Measurements from ENCODE around the gene BRD4. TPM values are rescaled to one million over a fixed set of nuclear protein-coding genes. Genes with fewer than 3 reads are reported as not detected.

Gene BRD4
- total and polyA plus RNA-seq, 4 experiments from 2014 or later = 4.2 to 152 (median 98.4) TPM

DNA sequence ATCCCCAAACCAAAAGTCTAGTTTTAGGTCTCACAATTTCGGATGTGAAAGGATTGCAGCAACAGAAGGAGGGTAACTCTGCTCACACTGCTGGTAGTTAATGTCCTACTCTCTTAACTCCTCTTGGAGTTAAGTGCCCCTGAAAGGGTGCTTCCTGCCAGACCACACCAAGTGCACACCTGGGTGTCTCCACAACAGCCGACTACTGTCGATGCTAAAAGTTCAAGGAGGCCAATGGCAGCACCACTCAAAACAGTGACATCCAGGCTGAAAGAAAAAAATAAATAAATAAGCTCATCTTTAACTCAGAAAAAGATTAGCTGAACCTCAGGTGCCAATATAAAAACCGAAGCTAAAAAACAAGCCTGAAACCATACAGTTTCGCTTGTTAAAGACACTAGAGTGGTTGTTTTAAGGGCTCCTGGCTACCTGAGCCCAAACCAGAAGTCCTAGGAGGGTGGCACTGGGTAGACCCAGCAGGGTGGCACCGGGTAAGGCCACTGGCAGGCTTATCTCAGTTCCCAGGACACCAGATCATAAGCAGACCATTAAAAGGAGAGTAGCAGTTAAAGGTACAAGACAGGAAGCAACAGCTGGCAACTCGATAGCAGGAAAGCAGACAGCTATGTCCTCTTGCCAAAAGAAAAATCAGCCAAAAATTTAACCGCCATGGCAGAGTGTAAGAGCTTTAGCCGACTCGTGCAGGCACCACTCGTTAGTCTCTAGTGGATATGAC is 39.3 kb downstream of the BRD4 start:
- no peaks in the 10 kb centered on the region for H3K9me3 Mint-ChIP-seq
- no peaks in the 10 kb centered on the region for H3K9me3 ChIP-seq (ENCODE audit: control insufficient read depth in 1 of 2, low read length in 2 of 2)
- peak overlapping the region; percentile 25 to 92 (median 76) for H3K27ac Mint-ChIP-seq
- H3K27me3 Mint-ChIP-seq = no peaks in the 10 kb centered on the region
- peaks cover 96% of the 10 kb centered on the region for H3K4me1 ChIP-seq (ENCODE audit: insufficient read depth, low read length)
- DNase-seq = no peak
- H3K36me3 Mint-ChIP-seq = peaks cover 4 to 17% of the 10 kb centered on the region in 2 donors
- no peaks in the 10 kb centered on the region for H3K36me3 ChIP-seq (ENCODE audit: insufficient read depth, low read length)
- intact Hi-C loops (cut with micrococcal nuclease) = loop anchor here (5.0 kb wide), 1 partner anchor 39 kb away; the partner anchor contains the start of gene BRD4
- peak overlapping the region in 7 of 8 donors; percentile 61 to 92 (median 83) for H3K4me3 Mint-ChIP-seq
- ChIA-PET POLR2A (ENCODE audit: partially characterized antibody) (interaction anchor here (0.7 to 4.0 kb wide), 6 partner anchors 10 to 126 kb away, joined by 3 to 18 read pairs (median 3); partner anchors contain the start of genes AKAP8 and AKAP8L), CTCF (ENCODE audit: partially characterized antibody) (interaction anchor here (0.7 kb wide), 1 partner anchor 9 kb away, joined by 3 read pairs; no protein-coding TSS in a partner anchor)
- no peak overlapping the region for H3K4me3 ChIP-seq (ENCODE audit: low read length in 2 of 2)
- H3K27me3 ChIP-seq (ENCODE audit: insufficient read depth, low read length) = no peaks in the 10 kb centered on the region
- H3K4me1 Mint-ChIP-seq = peaks cover 82 to 100% (median 95%) of the 10 kb centered on the region in 4 donors
- H3K27ac ChIP-seq (ENCODE audit: low read depth, low read length) = no peak overlapping the region

DNA sequence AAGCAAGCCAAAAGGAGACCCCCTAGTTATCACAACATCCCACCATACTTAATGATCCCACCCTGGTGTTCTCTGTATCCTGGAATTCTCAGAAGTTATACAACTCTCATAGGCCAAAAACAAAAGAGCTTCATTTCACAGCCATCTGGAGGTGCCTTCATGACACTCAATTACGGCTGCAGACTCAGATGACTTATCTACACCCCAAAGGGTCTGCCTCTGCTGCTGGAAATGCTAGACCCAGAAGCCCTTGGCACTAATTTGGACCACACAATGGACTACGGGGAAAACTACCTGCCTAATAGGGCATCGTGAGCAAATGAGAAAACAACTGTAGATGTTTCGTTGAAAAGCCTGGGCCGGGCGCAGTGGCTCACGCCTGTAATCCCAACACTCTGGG is 40.2 kb downstream of the BRD4 start:
- Mint-ChIP-seq H3K27ac (peak overlapping the region in 5 of 7 donors; percentile 8 to 84 (median 25)), H3K9me3 (no peaks in the 10 kb centered on the region), H3K4me3 (peak overlapping the region; percentile 3 to 87 (median 52)), H3K4me1 (peaks cover 80 to 100% (median 94%) of the 10 kb centered on the region in 4 donors), H3K27me3 (no peaks in the 10 kb centered on the region), H3K36me3 (peaks cover 4 to 15% of the 10 kb centered on the region in 2 donors)
- ChIA-PET POLR2A (ENCODE audit: partially characterized antibody) (interaction anchor here (0.9 to 4.0 kb wide), 4 partner anchors 14 to 126 kb away, joined by 3 to 18 read pairs (median 3); partner anchors contain the start of genes AKAP8 and AKAP8L), CTCF (ENCODE audit: partially characterized antibody) (interaction anchor here (1.1 kb wide), 1 partner anchor 9 kb away, joined by 3 read pairs; no protein-coding TSS in a partner anchor)
- intact Hi-C loops (cut with micrococcal nuclease) = loop anchor here (5.0 kb wide), 1 partner anchor 40 kb away; the partner anchor contains the start of gene BRD4
- Histone ChIP-seq H3K4me1 (ENCODE audit: insufficient read depth, low read length) (peaks cover 96% of the 10 kb centered on the region), H3K9me3 (ENCODE audit: control insufficient read depth in 1 of 2, low read length in 2 of 2) (no peaks in the 10 kb centered on the region), H3K27ac (ENCODE audit: low read depth, low read length) (no peak overlapping the region), H3K27me3 (ENCODE audit: insufficient read depth, low read length) (no peaks in the 10 kb centered on the region), H3K4me3 (ENCODE audit: low read length in 2 of 2) (peak overlapping the region in 1 of 2 donors; percentile 25), H3K36me3 (ENCODE audit: insufficient read depth, low read length) (no peaks in the 10 kb centered on the region)
- DNase-seq = no peak

DNA sequence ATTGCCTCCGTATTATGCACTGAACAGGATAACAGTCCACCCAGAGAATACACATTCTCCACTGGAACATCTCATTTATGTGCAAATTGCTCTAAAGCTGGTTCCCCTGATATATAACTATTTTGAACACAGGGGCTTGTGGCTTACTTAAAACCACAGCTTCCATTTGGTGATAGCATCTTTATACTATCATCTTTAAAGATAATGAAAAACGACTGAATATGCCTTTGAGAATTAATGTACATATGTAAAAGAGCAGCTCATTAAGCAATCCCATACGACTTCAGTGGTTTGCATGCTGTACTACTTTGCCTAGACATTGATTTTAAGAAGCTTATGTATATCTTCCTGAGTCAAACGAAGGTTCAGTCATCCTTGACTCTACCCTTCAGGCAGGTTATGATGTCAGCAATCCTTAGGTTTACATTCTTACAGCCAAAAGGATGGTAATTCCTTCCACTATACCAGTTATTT is 40.8 kb downstream of the BRD4 start:
- peaks cover 4 to 10% of the 10 kb centered on the region in 2 donors for H3K36me3 Mint-ChIP-seq
- Histone ChIP-seq H3K27me3 (ENCODE audit: insufficient read depth, low read length) (no peaks in the 10 kb centered on the region), H3K36me3 (ENCODE audit: insufficient read depth, low read length) (no peaks in the 10 kb centered on the region), H3K4me1 (ENCODE audit: insufficient read depth, low read length) (peaks cover 96% of the 10 kb centered on the region), H3K27ac (ENCODE audit: low read depth, low read length) (no peak overlapping the region), H3K4me3 (ENCODE audit: low read length in 2 of 2) (peak overlapping the region in 1 of 2 donors; percentile 25), H3K9me3 (ENCODE audit: control insufficient read depth in 1 of 2, low read length in 2 of 2) (no peaks in the 10 kb centered on the region)
- no peaks in the 10 kb centered on the region for H3K27me3 Mint-ChIP-seq
- peaks cover 78 to 100% (median 92%) of the 10 kb centered on the region in 4 donors for H3K4me1 Mint-ChIP-seq
- H3K27ac Mint-ChIP-seq = peak overlapping the region in 4 of 7 donors; percentile 20 to 84 (median 64)
- POLR2A ChIA-PET (ENCODE audit: partially characterized antibody) = interaction anchor here (0.9 to 4.0 kb wide), 4 partner anchors 15 to 127 kb away, joined by 3 to 18 read pairs (median 3); partner anchors contain the start of genes AKAP8 and AKAP8L
- H3K9me3 Mint-ChIP-seq = no peaks in the 10 kb centered on the region
- intact Hi-C loops (cut with micrococcal nuclease) = loop anchor here (5.0 kb wide), 1 partner anchor 41 kb away; the partner anchor contains the start of gene BRD4
- H3K4me3 Mint-ChIP-seq = peak overlapping the region in 6 of 8 donors; percentile 6 to 87 (median 52)
- DNase-seq = no peak
- CTCF ChIA-PET (ENCODE audit: partially characterized antibody) = interaction anchor here (1.1 kb wide), 1 partner anchor 9 kb away, joined by 3 read pairs; no protein-coding TSS in a partner anchor

DNA sequence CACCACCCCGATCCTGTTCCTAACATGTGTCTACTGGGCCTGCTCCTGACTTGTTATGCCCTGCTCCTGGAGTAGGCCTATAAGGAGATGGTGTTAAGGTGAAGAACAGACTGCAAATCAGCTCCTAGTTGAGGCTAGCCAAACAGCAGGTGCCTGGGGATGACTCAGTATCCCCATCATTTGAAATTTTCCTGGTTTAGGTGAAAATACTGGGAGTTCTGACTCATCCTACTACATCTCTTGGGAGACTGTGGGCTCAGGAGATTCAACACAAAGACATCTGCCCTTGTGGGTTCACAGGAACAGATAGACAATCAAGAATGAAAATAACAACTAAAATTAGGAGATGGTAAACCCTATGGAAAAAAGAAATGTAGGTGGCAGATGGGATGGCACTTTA is 41.2 kb downstream of the BRD4 start:
- no peaks in the 10 kb centered on the region for H3K9me3 Mint-ChIP-seq
- Histone ChIP-seq H3K4me3 (ENCODE audit: low read length in 2 of 2) (no peak overlapping the region), H3K27ac (ENCODE audit: low read depth, low read length) (no peak overlapping the region), H3K36me3 (ENCODE audit: insufficient read depth, low read length) (no peaks in the 10 kb centered on the region), H3K4me1 (ENCODE audit: insufficient read depth, low read length) (peaks cover 96% of the 10 kb centered on the region), H3K27me3 (ENCODE audit: insufficient read depth, low read length) (no peaks in the 10 kb centered on the region), H3K9me3 (ENCODE audit: control insufficient read depth in 1 of 2, low read length in 2 of 2) (no peaks in the 10 kb centered on the region)
- POLR2A ChIA-PET (ENCODE audit: partially characterized antibody) = interaction anchor here (0.9 to 4.0 kb wide), 4 partner anchors 15 to 88 kb away, joined by 3 to 18 read pairs (median 4); partner anchors contain the start of genes AKAP8 and BRD4
- intact Hi-C loops (cut with micrococcal nuclease) = loop anchor here (5.0 kb wide), 1 partner anchor 41 kb away; the partner anchor contains the start of gene BRD4
- peaks cover 0 to 6% of the 10 kb centered on the region in 2 donors for H3K36me3 Mint-ChIP-seq
- CTCF ChIA-PET (ENCODE audit: partially characterized antibody) = interaction anchor here (2.4 kb wide), 1 partner anchor 7 kb away, joined by 8 read pairs; no protein-coding TSS in a partner anchor
- peak overlapping the region in 7 of 8 donors; percentile 3 to 87 (median 40) for H3K4me3 Mint-ChIP-seq
- H3K27ac Mint-ChIP-seq = peak overlapping the region in 5 of 7 donors; percentile 20 to 84 (median 63)
- H3K4me1 Mint-ChIP-seq = peaks cover 79 to 100% (median 92%) of the 10 kb centered on the region in 4 donors
- no peaks in the 10 kb centered on the region for H3K27me3 Mint-ChIP-seq
- no peak for DNase-seq

DNA sequence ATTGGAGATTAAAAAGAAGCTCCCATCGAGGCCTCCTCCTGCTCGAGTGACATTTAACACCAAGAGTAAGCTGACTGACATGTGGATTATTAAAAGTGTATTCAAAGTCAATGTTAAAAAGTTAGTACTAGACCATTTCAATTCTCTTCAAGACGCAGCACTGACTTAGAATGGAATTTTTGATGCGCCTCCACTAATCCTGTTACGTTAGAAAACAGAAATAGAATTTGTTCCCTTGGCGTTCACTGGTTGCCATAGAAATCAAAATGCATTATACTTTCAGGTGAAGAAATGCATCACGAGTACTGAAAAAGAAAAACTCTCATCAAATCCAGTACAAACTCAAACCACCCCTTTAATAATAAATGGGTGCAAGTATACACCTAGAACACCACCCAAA is 42.2 kb downstream of the BRD4 start:
- Mint-ChIP-seq H3K9me3 (no peaks in the 10 kb centered on the region), H3K27me3 (no peaks in the 10 kb centered on the region), H3K36me3 (peaks cover 0 to 3% of the 10 kb centered on the region in 2 donors), H3K4me1 (peaks cover 81 to 100% (median 92%) of the 10 kb centered on the region in 4 donors), H3K27ac (peak overlapping the region in 6 of 7 donors; percentile 20 to 85 (median 76)), H3K4me3 (peak overlapping the region in 7 of 8 donors; percentile 32 to 87 (median 60))
- Histone ChIP-seq H3K4me1 (ENCODE audit: insufficient read depth, low read length) (peaks cover 96% of the 10 kb centered on the region), H3K4me3 (ENCODE audit: low read length in 2 of 2) (no peak overlapping the region), H3K27ac (ENCODE audit: low read depth, low read length) (peak overlapping the region; percentile 14), H3K27me3 (ENCODE audit: insufficient read depth, low read length) (no peaks in the 10 kb centered on the region), H3K36me3 (ENCODE audit: insufficient read depth, low read length) (no peaks in the 10 kb centered on the region), H3K9me3 (ENCODE audit: control insufficient read depth in 1 of 2, low read length in 2 of 2) (no peaks in the 10 kb centered on the region)
- ChIA-PET POLR2A (ENCODE audit: partially characterized antibody) (interaction anchor here (1.6 to 4.0 kb wide), 2 partner anchors 42 to 89 kb away, joined by 4 to 18 read pairs; partner anchors contain the start of genes AKAP8 and BRD4), CTCF (ENCODE audit: partially characterized antibody) (interaction anchor here (2.4 kb wide), 1 partner anchor 8 kb away, joined by 8 read pairs; no protein-coding TSS in a partner anchor)
- no peak for DNase-seq
- intact Hi-C loops (cut with micrococcal nuclease) = loop anchor here (5.0 kb wide), 1 partner anchor 42 kb away; the partner anchor contains the start of gene BRD4

DNA sequence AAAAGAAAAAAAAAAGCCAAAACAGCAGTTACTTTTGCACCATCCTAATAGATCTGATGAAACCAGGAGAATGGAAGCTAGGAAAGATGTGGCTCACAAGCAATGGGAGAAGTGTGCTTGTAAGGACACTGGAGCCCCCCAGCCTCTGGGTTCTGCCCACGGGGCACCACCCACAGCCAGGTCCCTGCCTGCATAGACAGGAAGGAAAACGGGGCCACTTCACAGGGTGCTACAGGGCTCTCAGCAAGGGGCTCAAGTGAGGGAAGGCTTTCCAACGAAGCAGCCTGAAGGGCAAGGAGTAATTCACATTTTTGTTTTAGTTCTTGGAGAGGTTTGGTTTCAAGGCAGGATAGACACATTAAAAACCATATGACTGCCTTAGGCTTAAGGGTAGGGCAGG is 42.7 kb downstream of the BRD4 start:
- Histone ChIP-seq H3K36me3 (ENCODE audit: insufficient read depth, low read length) (no peaks in the 10 kb centered on the region), H3K27me3 (ENCODE audit: insufficient read depth, low read length) (no peaks in the 10 kb centered on the region), H3K27ac (ENCODE audit: low read depth, low read length) (peak overlapping the region; percentile 14), H3K9me3 (ENCODE audit: control insufficient read depth in 1 of 2, low read length in 2 of 2) (no peaks in the 10 kb centered on the region), H3K4me3 (ENCODE audit: low read length in 2 of 2) (no peak overlapping the region), H3K4me1 (ENCODE audit: insufficient read depth, low read length) (peaks cover 96% of the 10 kb centered on the region)
- no peak for DNase-seq
- Mint-ChIP-seq H3K9me3 (no peaks in the 10 kb centered on the region), H3K4me3 (peak overlapping the region; percentile 1 to 87 (median 58)), H3K4me1 (peaks cover 81 to 100% (median 92%) of the 10 kb centered on the region in 4 donors), H3K36me3 (peaks cover 0 to 2% of the 10 kb centered on the region in 2 donors), H3K27me3 (no peaks in the 10 kb centered on the region), H3K27ac (peak overlapping the region in 6 of 7 donors; percentile 38 to 84 (median 68))
- intact Hi-C loops (cut with micrococcal nuclease) = loop anchor here (5.0 kb wide), 2 partner anchors 33 to 43 kb away; partner anchors contain the start of gene BRD4
- ChIA-PET POLR2A (ENCODE audit: partially characterized antibody) (interaction anchor here (1.1 to 4.0 kb wide), 3 partner anchors 10 to 89 kb away, joined by 3 to 18 read pairs (median 4); partner anchors contain the start of genes AKAP8 and BRD4), CTCF (ENCODE audit: partially characterized antibody) (interaction anchor here (2.4 kb wide), 1 partner anchor 9 kb away, joined by 8 read pairs; no protein-coding TSS in a partner anchor)
